ENCODE measurements around the gene ARSG.
"Not testable (repeated sequence)": the region's sequence is repeated elsewhere in the genome, so short reads cannot be mapped to it uniquely, and the experiment has no call there.

The ARSG gene

GRCh38 chr17:68307443-68307842, 16.1 kb downstream of the ARSG start:
- no peak for DNase-seq

- not testable (repeated sequence) for DNase-seq
These were observed 17.2 kb downstream of the ARSG start for GRCh38 chr17:68308486-68308885.

- not testable (repeated sequence) for DNase-seq
These were observed 17.9 kb downstream of the ARSG start for GRCh38 chr17:68309066-68309670.

- no peak for DNase-seq
These were observed 18.9 kb downstream of the ARSG start for GRCh38 chr17:68310152-68310551.

- DNase-seq: no peak
These were observed 23.7 kb downstream of the ARSG start for GRCh38 chr17:68314916-68315535.

- no peak for DNase-seq
These were observed 24.6 kb downstream of the ARSG start for GRCh38 chr17:68315930-68316329.

- DNase-seq: no peak
These were observed 26.2 kb downstream of the ARSG start for GRCh38 chr17:68317458-68317857.

GRCh38 chr17:68318103-68318991, 27.1 kb downstream of the ARSG start:
- DNase-seq: no peak

GRCh38 chr17:68319410-68320162, 28.3 kb downstream of the ARSG start:
- DNase-seq: no peak

GRCh38 chr17:68320311-68320865, 29.1 kb downstream of the ARSG start:
- no peak for DNase-seq

GRCh38 chr17:68320943-68321555, 29.8 kb downstream of the ARSG start:
- no peak for DNase-seq

- DNase-seq: no peak
These were observed 30.3 kb downstream of the ARSG start for GRCh38 chr17:68321556-68321954.

GRCh38 chr17:68322630-68323029, 31.3 kb downstream of the ARSG start:
- no peak for DNase-seq

- no peak for DNase-seq
These were observed 32.8 kb downstream of the ARSG start for GRCh38 chr17:68324114-68324513.

- no peak for DNase-seq
These were observed 33.5 kb downstream of the ARSG start for GRCh38 chr17:68324654-68325336.

- no peak for DNase-seq
These were observed 34.7 kb downstream of the ARSG start for GRCh38 chr17:68325961-68326360.

- DNase-seq: no peak
These were observed 35.4 kb downstream of the ARSG start for GRCh38 chr17:68326681-68327080.

GRCh38 chr17:68327823-68328557, 36.7 kb downstream of the ARSG start:
- DNase-seq: no peak

GRCh38 chr17:68328676-68329075, 37.4 kb downstream of the ARSG start:
- DNase-seq: no peak

GRCh38 chr17:68329331-68329730, 38.0 kb downstream of the ARSG start:
- no peak for DNase-seq

GRCh38 chr17:68331932-68332331, 40.6 kb downstream of the ARSG start:
- DNase-seq: not testable (repeated sequence)
